SK-N-SH treated with all-trans-retinoic acid at 6 μM for 48 hours (cell line): ENCODE results near the gene HPCAL1.

ENCODE experiments used
- ATAC-seq: fragments of 200-7000 bp; cut with Tn5 transposase; 3 replicates; pipeline ENCODE4 v1.9.1; 2020; ENCODE audit warnings: mild to moderate bottlenecking, moderate library complexity
- ARNTL ChIP-seq: fragments of 450-650 bp; formaldehyde crosslinking; IDR thresholded peaks from 2 replicates; pipeline ENCODE4 v1.5.0; 2020; ENCODE audit warnings: low read depth, mild to moderate bottlenecking, moderate library complexity, borderline replicate concordance
- BACH2 ChIP-seq: fragments of 250-450 bp; sonication (Bioruptor Pico); IDR thresholded peaks from 2 replicates; pipeline ENCODE4 v1.9.0; 2021; ENCODE audit warnings: mild to moderate bottlenecking, borderline replicate concordance
- CREB5 ChIP-seq: fragments of 250-450 bp; sonication (Bioruptor Pico); IDR thresholded peaks from 2 replicates; pipeline ENCODE4 v1.5.1; 2020; ENCODE audit warnings: low read depth, mild to moderate bottlenecking, moderate library complexity
- CSRNP3 ChIP-seq: fragments of 250-450 bp; sonication (Bioruptor Pico); IDR thresholded peaks from 2 replicates; pipeline ENCODE4 v1.5.1; 2021; ENCODE audit warnings: mild to moderate bottlenecking, moderate library complexity
- ESRRG ChIP-seq: fragments of 250-450 bp; sonication (Bioruptor Pico); IDR thresholded peaks from 2 replicates; pipeline ENCODE4 v1.6.1; 2021; ENCODE audit warnings: mild to moderate bottlenecking
- ISL1 ChIP-seq: fragments of 250-450 bp; sonication (Bioruptor Pico); IDR thresholded peaks from 2 replicates; pipeline ENCODE4 v2.1.2; 2022; ENCODE audit warnings: mild to moderate bottlenecking, moderate library complexity
- OSR1 ChIP-seq: fragments of 250-450 bp; sonication (Bioruptor Pico); IDR thresholded peaks from 2 replicates; pipeline ENCODE4 v1.8.0; 2022; ENCODE audit warnings: moderate library complexity, mild to moderate bottlenecking, inconsistent platforms
- POU6F1 ChIP-seq: fragments of 250-450 bp; sonication (Bioruptor Pico); IDR thresholded peaks from 2 replicates; pipeline ENCODE4 v1.8.0; 2021; ENCODE audit warnings: low read depth, mild to moderate bottlenecking, moderate library complexity, borderline replicate concordance
- PPARA ChIP-seq: fragments of 250-450 bp; sonication (Bioruptor Pico); IDR thresholded peaks from 2 replicates; pipeline ENCODE4 v1.5.0; 2020; ENCODE audit warnings: mild to moderate bottlenecking, borderline replicate concordance
- RARB ChIP-seq: fragments of 250-450 bp; sonication (Bioruptor Pico); IDR thresholded peaks from 2 replicates; pipeline ENCODE4 v1.8.0; 2021; ENCODE audit warnings: mild to moderate bottlenecking, moderate library complexity
- SNAI2 ChIP-seq: fragments of 250-450 bp; sonication (Bioruptor Pico); IDR thresholded peaks from 2 replicates; pipeline ENCODE4 v1.5.0; 2020; ENCODE audit warnings: mild to moderate bottlenecking, moderate library complexity
- TCF4 ChIP-seq: fragments of 250-450 bp; sonication (Bioruptor Pico); IDR thresholded peaks from 2 replicates; pipeline ENCODE4 v1.8.0; 2021; ENCODE audit warnings: mild to moderate bottlenecking, moderate library complexity, borderline replicate concordance
- TOX ChIP-seq: fragments of 250-450 bp; sonication (Bioruptor Pico); IDR thresholded peaks from 2 replicates; pipeline ENCODE4 v1.8.0; 2021; ENCODE audit warnings: mild to moderate bottlenecking, moderate library complexity, borderline replicate concordance
- TSHZ2 ChIP-seq: fragments of 250-450 bp; sonication (Bioruptor Pico); IDR thresholded peaks from 2 replicates; pipeline ENCODE4 v1.5.0; 2020; ENCODE audit warnings: mild to moderate bottlenecking, moderate library complexity
- ZFP30 ChIP-seq: fragments of 450-650 bp; formaldehyde crosslinking; IDR thresholded peaks from 2 replicates; pipeline ENCODE4 v1.5.0; 2022; ENCODE audit warnings: mild to moderate bottlenecking, moderate library complexity
- ZNF70 ChIP-seq: fragments of 450-650 bp; formaldehyde crosslinking; IDR thresholded peaks from 2 replicates; pipeline ENCODE4 v1.5.0; 2020; ENCODE audit warnings: mild to moderate bottlenecking, moderate library complexity
- ZNF8 ChIP-seq: fragments of 450-650 bp; formaldehyde crosslinking; IDR thresholded peaks from 2 replicates; pipeline ENCODE4 v1.5.0; 2020; ENCODE audit warnings: mild to moderate bottlenecking, moderate library complexity

Gene HPCAL1

GRCh38 chr2:10471955-10472354 is 169.3 kb downstream of the HPCAL1 start:
- peak; percentile 45 for ATAC-seq
- TF ChIP-seq TSHZ2 (CRISPR knock-in tag): no peak
- no peak for TF ChIP-seq ZNF8 (CRISPR knock-in tag)
- TF ChIP-seq ISL1 (CRISPR knock-in tag): no peak
- TF ChIP-seq ESRRG (CRISPR knock-in tag): no peak
- no peak for TF ChIP-seq PPARA (CRISPR knock-in tag)

- TF ChIP-seq ZNF70: no peak
- no peak for TF ChIP-seq OSR1
- TF ChIP-seq POU6F1: no peak
- TF ChIP-seq TCF4 (CRISPR knock-in tag): no peak
- no peak for TF ChIP-seq BACH2 (CRISPR knock-in tag)
- TF ChIP-seq ARNTL: no peak
- no peak for TF ChIP-seq ZFP30 (CRISPR knock-in tag)
- no peak for TF ChIP-seq PPARA (CRISPR knock-in tag)
- TF ChIP-seq RARB (CRISPR knock-in tag): no peak
- no peak for TF ChIP-seq ZNF8 (CRISPR knock-in tag)
- TF ChIP-seq CSRNP3 (CRISPR knock-in tag): no peak
- TF ChIP-seq SNAI2 (CRISPR knock-in tag): no peak
- TF ChIP-seq TOX (CRISPR knock-in tag): no peak
- TF ChIP-seq ISL1 (CRISPR knock-in tag): no peak
- TF ChIP-seq, all 23 proteins: peak for 0
- no peak for ATAC-seq
Measured at GRCh38 chr2:10473121-10473756, 170.5 kb downstream of the HPCAL1 start.

- TF ChIP-seq CSRNP3 (CRISPR knock-in tag): no peak
- TF ChIP-seq PPARA (CRISPR knock-in tag): no peak
- no peak for TF ChIP-seq TSHZ2 (CRISPR knock-in tag)
- TF ChIP-seq ESRRG (CRISPR knock-in tag): no peak
- TF ChIP-seq POU6F1: no peak
- no peak for TF ChIP-seq RARB (CRISPR knock-in tag)
- TF ChIP-seq ZFP30 (CRISPR knock-in tag): no peak
- no peak for TF ChIP-seq ZNF70
- no peak for TF ChIP-seq ZNF8 (CRISPR knock-in tag)
- TF ChIP-seq ARNTL: no peak
- no peak for TF ChIP-seq OSR1
- no peak for TF ChIP-seq CREB5 (CRISPR knock-in tag)
- no peak for TF ChIP-seq SNAI2 (CRISPR knock-in tag)
- no peak for ATAC-seq
Measured at GRCh38 chr2:10475221-10475722, 172.6 kb downstream of the HPCAL1 start.
